ENCODE measurements around the gene EDEM1.

- TF ChIP-seq CTCF (IDR thresholded peaks at IDR 0.05; ENCODE audit: insufficient read depth, low read depth, low read length) = no peak
- TF ChIP-seq EZH2 (IDR thresholded peaks at IDR 0.05; ENCODE audit: insufficient read depth, low read length) = no peak
These were observed 462 bp downstream of the EDEM1 start for GRCh38 chr3:5187920-5188418.
